ENCODE results near the gene MYLK4. TPM values are rescaled to one million over a fixed set of nuclear protein-coding genes. Genes with fewer than 3 reads are reported as not detected.

The MYLK4 gene
- total RNA-seq, 2 experiments from 2014 or later = 0.13 to 0.26 TPM

- Mint-ChIP-seq H3K4me3 (no peak overlapping the region), H3K4me1 (ENCODE audit: low read depth) (no peaks in the 10 kb centered on the region), H3K36me3 (ENCODE audit: low read depth) (no peaks in the 10 kb centered on the region), H3K27ac (no peak overlapping the region), H3K27me3 (ENCODE audit: low read depth) (peaks cover 47% of the 10 kb centered on the region), H3K9me3 (ENCODE audit: insufficient read depth) (no peaks in the 10 kb centered on the region)
- ChIA-PET POLR2A (no interaction called here), CTCF (interaction anchor here (1.3 kb wide), 1 partner anchor 19 kb away, joined by 3 read pairs; no protein-coding TSS in a partner anchor)
- DNase-seq = no peak
- ATAC-seq = no peak
Measured at GRCh38 chr6:2615251-2615650, 135.5 kb downstream of the MYLK4 start.

- POLR2A ChIA-PET = no interaction called here
- H3K9me3 Mint-ChIP-seq (ENCODE audit: insufficient read depth) = no peaks in the 10 kb centered on the region
- peaks cover 51% of the 10 kb centered on the region for H3K27me3 Mint-ChIP-seq (ENCODE audit: low read depth)
- ATAC-seq (no peak), DNase-seq (no peak)
- H3K4me1 Mint-ChIP-seq (ENCODE audit: low read depth) = no peaks in the 10 kb centered on the region
- CTCF ChIA-PET = interaction anchor here (1.3 kb wide), 1 partner anchor 20 kb away, joined by 3 read pairs; no protein-coding TSS in a partner anchor
- no peak overlapping the region for H3K4me3 Mint-ChIP-seq
- no peaks in the 10 kb centered on the region for H3K36me3 Mint-ChIP-seq (ENCODE audit: low read depth)
- H3K27ac Mint-ChIP-seq = no peak overlapping the region
Measured at GRCh38 chr6:2614846-2615245, 135.9 kb downstream of the MYLK4 start.

DNA sequence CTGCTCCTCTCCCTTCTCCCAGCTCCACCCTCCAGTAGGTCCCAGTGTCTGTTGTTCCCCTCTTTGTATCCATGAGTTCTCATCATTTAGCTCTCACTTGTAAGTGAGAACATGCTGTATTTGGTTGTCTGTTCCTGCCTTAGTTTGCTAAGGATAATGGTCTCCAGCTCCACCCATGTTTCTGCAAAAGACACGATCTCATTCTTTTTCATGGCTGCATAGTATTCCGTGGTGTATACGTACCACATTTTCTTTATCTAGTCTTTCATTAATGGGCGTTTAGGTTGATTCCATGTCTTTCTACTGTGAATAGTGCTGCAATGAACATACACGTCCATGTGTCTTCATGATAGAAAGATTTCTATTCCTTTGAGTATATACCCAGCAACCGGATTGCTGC is 136.6 kb downstream of the MYLK4 start:
- Mint-ChIP-seq H3K4me1 (ENCODE audit: low read depth) (no peaks in the 10 kb centered on the region), H3K9me3 (ENCODE audit: insufficient read depth) (no peaks in the 10 kb centered on the region), H3K27ac (no peak overlapping the region), H3K36me3 (ENCODE audit: low read depth) (no peaks in the 10 kb centered on the region), H3K4me3 (no peak overlapping the region), H3K27me3 (ENCODE audit: low read depth) (peaks cover 51% of the 10 kb centered on the region)
- DNase-seq (no peak), ATAC-seq (no peak)
- POLR2A ChIA-PET = no interaction called here
- CTCF ChIA-PET = interaction anchor here (1.0 to 1.1 kb wide), 2 partner anchors 20 to 405 kb away, joined by 3 read pairs; no protein-coding TSS in a partner anchor

Other genes with a start within 250 kb of the MYLK4 start
- 10 to 100 TPM; 48.2 to 49.6 TPM for gene WRNIP1, start 14.5 kb upstream of the MYLK4 start, total RNA-seq
- 10 to 100 TPM; 55.1 to 57.1 TPM for gene SERPINB1, start 90.9 kb upstream of the MYLK4 start, total RNA-seq
- 10 to 100 TPM; 36.9 to 38.1 TPM for gene SERPINB9, start 152.4 kb upstream of the MYLK4 start, total RNA-seq
- gene SERPINB6, start 220.6 kb upstream of the MYLK4 start, total RNA-seq = 10 to 100 TPM; 51.0 to 52.8 TPM
- 10 to 100 TPM; 21.2 to 21.4 TPM for gene NQO2, start 249.0 kb upstream of the MYLK4 start, total RNA-seq